T-helper 1 cell treated with Interleukin-12 subunit alpha and Interleukin-12 subunit beta and Interleukin-4 antibody, amounts not matched to agents 30 μg/mL and 1 μg/mL, for 36 hours (primary cell): Measurements from ENCODE around the gene DGKK.

Source experiments
- H3K27ac Mint-ChIP-seq: one replicate; pipeline ENCODE4 v1.8.0; 2021; ENCODE audit warnings: mild to moderate bottlenecking, mixed read lengths
- H3K27me3 Mint-ChIP-seq: one replicate; pipeline ENCODE4 v1.8.0; 2021; ENCODE audit warnings: low read depth, mixed read lengths
- H3K36me3 Mint-ChIP-seq: one replicate; pipeline ENCODE4 v1.8.0; 2021; ENCODE audit warnings: low read depth, mixed read lengths
- H3K4me1 Mint-ChIP-seq: one replicate; pipeline ENCODE4 v1.8.0; 2021; ENCODE audit warnings: low read depth, mixed read lengths
- H3K4me3 Mint-ChIP-seq: one replicate; pipeline ENCODE4 v1.8.0; 2021; ENCODE audit warnings: mild to moderate bottlenecking, moderate library complexity, mixed read lengths
- H3K9me3 Mint-ChIP-seq: one replicate; pipeline ENCODE4 v1.8.0; 2021; ENCODE audit warnings: mixed read lengths

DGKK gene

DNA sequence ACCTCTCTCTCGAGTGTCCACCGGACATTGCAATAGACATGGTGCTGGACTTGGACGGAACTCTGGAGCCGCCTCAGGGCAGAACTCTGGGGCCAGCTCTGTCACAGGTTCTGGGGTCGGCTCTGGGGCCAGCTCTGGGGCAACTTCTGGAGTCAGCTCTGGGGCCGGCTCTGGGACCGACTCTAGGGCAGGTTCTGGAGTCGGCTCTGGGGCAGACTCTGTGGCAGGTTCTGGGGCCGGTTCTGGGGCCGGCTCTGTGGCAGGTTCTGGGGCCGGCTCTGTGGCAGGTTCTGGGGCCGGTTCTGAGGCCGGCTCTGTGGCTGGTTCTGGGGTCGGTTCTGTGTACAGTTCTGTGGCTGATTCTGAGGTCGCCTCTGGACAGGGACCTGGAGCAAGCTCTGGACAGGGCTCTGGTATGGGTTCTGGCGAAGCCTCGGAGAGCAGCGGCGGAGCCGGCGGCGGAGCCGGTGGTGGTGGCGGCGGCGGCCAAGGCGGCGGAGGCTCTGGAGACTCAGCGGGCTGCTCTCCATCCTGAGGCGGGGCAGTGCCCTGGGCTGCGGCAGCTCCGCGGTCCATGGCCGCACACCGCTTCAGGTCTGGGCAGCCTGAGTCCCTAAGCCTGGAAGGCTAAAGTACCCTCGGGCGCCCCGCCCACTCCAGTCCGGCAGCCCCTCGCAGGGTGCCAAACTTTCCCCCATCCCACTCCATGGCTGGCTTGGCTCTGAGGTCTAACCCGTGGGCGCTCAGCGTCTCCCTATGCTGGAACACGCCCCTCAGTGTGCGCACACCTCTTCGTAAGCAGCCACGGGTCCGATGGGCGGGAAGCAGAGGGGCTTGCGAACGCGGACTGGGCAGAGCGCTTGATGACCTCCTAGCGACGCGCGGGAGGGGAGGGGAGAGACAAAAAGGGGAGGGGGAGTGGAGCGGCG, at the start of gene DGKK:
Gene DGKK (minus strand): TSS at position 723 of the 929 bp plus-strand sequence. CDS start 147 bp downstream, at position 576.
- no peaks in the 10 kb centered on the region for H3K36me3 Mint-ChIP-seq
- no peak within 1 kb of the TSS for H3K4me3 Mint-ChIP-seq
- peaks cover 51% of the 10 kb centered on the region for H3K27me3 Mint-ChIP-seq
- H3K4me1 Mint-ChIP-seq, result no peaks in the 10 kb centered on the region
- no peak within 1 kb of the TSS for H3K27ac Mint-ChIP-seq
- no peaks in the 10 kb centered on the region for H3K9me3 Mint-ChIP-seq

DNA sequence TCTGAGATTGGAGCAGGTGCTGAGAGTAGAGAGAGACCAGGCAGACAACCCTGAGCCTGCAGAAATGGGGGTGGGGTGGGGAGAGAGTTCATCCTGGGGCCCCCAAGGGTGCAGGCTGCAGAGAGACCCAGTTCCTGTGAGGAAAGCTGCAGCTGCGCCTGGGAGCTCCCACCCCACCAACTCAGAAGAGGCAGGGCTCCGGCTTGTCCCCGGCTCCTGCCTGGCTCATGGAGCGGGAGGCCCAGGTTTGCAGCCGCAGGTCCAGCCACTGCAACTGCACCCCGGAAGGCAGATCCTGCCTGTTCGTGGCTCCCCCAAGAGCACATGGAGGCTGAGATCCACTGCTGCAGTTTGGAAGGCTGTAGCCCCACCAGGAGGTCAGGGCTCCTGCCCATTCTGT, 44.2 kb upstream of the DGKK start:
- H3K4me3 Mint-ChIP-seq, result no peak overlapping the region
- H3K36me3 Mint-ChIP-seq, result no peaks in the 10 kb centered on the region
- H3K4me1 Mint-ChIP-seq, result no peaks in the 10 kb centered on the region
- H3K27ac Mint-ChIP-seq, result no peak overlapping the region
- H3K9me3 Mint-ChIP-seq, result peaks cover 4% of the 10 kb centered on the region
- H3K27me3 Mint-ChIP-seq, result no peaks in the 10 kb centered on the region

- Mint-ChIP-seq H3K4me3 (no peak overlapping the region), H3K9me3 (no peaks in the 10 kb centered on the region), H3K27me3 (peaks cover 6% of the 10 kb centered on the region), H3K4me1 (no peaks in the 10 kb centered on the region), H3K27ac (no peak overlapping the region), H3K36me3 (no peaks in the 10 kb centered on the region)
Measured at GRCh38 chrX:50497114-50497513, 26.5 kb upstream of the DGKK start.

DNA sequence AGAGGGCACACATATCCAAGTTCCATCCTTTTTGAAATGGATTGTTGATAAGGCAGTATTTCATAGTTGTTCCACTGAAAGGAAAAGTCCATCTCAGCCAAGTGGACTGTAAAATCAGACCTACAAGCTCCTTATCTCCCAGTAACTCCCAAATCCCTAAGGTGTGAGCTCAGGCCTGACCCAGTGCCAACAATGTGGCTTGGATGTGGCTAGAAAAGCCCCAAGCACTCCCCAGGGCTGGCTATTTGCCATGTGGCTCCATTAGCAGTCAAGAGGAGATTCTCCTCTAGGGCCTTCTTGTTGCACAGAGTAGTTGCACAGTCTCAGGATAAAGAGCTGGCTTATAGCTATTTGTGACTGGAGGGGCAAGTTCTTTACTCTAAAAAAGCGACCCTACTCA, 25.0 kb upstream of the DGKK start:
- Mint-ChIP-seq H3K27me3 (peaks cover 6% of the 10 kb centered on the region), H3K9me3 (no peaks in the 10 kb centered on the region), H3K4me3 (no peak overlapping the region), H3K36me3 (no peaks in the 10 kb centered on the region), H3K4me1 (no peaks in the 10 kb centered on the region), H3K27ac (no peak overlapping the region)

- no peaks in the 10 kb centered on the region for H3K4me1 Mint-ChIP-seq
- H3K27ac Mint-ChIP-seq, result no peak overlapping the region
- peaks cover 3% of the 10 kb centered on the region for H3K27me3 Mint-ChIP-seq
- H3K9me3 Mint-ChIP-seq, result no peaks in the 10 kb centered on the region
- no peak overlapping the region for H3K4me3 Mint-ChIP-seq
- no peaks in the 10 kb centered on the region for H3K36me3 Mint-ChIP-seq
Measured at GRCh38 chrX:50492720-50493119, 22.1 kb upstream of the DGKK start.

DNA sequence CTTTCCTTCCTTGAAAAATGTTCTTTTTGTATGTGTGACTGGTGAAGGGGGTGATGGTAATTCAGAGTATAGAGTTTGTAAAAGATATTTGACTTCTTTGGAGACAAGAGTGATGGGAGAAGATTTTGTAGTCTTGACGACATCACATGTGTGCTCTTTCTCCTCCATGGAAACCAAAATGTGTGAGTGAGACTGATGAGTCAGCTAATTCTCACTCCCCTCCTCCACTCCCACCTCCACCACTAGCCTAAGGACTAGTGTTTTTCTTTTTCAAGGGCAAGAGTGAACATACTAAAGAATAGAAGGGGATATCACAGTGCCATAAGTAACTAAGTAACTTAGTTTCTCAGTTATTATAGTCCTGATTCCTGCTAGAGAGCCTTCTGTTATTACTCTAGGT, 14.0 kb upstream of the DGKK start:
- no peaks in the 10 kb centered on the region for H3K27me3 Mint-ChIP-seq
- H3K4me1 Mint-ChIP-seq, result no peaks in the 10 kb centered on the region
- H3K36me3 Mint-ChIP-seq, result no peaks in the 10 kb centered on the region
- no peaks in the 10 kb centered on the region for H3K9me3 Mint-ChIP-seq
- no peak overlapping the region for H3K27ac Mint-ChIP-seq
- no peak overlapping the region for H3K4me3 Mint-ChIP-seq

DNA sequence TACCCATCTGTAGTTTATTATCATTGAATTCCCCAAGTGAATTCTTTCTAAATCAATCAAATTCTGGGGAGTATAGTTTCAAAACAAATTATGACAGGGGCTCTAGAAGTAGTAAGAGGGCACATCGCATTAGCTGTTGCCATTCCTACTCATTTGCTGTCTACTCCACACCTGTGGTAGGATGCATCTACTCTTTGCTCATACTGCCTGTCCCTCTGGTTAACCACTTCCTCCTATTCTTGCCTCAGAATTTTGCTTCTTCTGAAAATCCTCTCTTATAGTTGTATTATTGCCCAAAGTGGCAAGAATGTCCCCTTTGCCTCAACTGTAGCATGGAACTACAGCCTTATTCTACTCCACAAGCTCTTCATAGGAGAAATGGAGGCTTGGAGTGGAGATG, 12.7 kb upstream of the DGKK start:
- Mint-ChIP-seq H3K4me1 (no peaks in the 10 kb centered on the region), H3K4me3 (no peak overlapping the region), H3K9me3 (no peaks in the 10 kb centered on the region), H3K36me3 (no peaks in the 10 kb centered on the region), H3K27me3 (no peaks in the 10 kb centered on the region), H3K27ac (no peak overlapping the region)

- Mint-ChIP-seq H3K36me3 (no peaks in the 10 kb centered on the region), H3K27ac (no peak overlapping the region), H3K9me3 (no peaks in the 10 kb centered on the region), H3K27me3 (peaks cover 25% of the 10 kb centered on the region), H3K4me3 (no peak overlapping the region), H3K4me1 (no peaks in the 10 kb centered on the region)
Measured at GRCh38 chrX:50475208-50475607, 4.6 kb upstream of the DGKK start.

GRCh38 chrX:50471390-50471789, 765 bp upstream of the DGKK start:
- Mint-ChIP-seq H3K4me1 (no peaks in the 10 kb centered on the region), H3K4me3 (no peak overlapping the region), H3K27ac (no peak overlapping the region), H3K9me3 (no peaks in the 10 kb centered on the region), H3K27me3 (peaks cover 50% of the 10 kb centered on the region), H3K36me3 (no peaks in the 10 kb centered on the region)

GRCh38 chrX:50469206-50469605, 1.4 kb downstream of the DGKK start:
- no peaks in the 10 kb centered on the region for H3K9me3 Mint-ChIP-seq
- H3K4me3 Mint-ChIP-seq, result no peak overlapping the region
- H3K27me3 Mint-ChIP-seq, result peaks cover 47% of the 10 kb centered on the region
- H3K36me3 Mint-ChIP-seq, result no peaks in the 10 kb centered on the region
- no peak overlapping the region for H3K27ac Mint-ChIP-seq
- no peaks in the 10 kb centered on the region for H3K4me1 Mint-ChIP-seq

- Mint-ChIP-seq H3K4me1 (no peaks in the 10 kb centered on the region), H3K36me3 (no peaks in the 10 kb centered on the region), H3K9me3 (no peaks in the 10 kb centered on the region), H3K27me3 (peaks cover 10% of the 10 kb centered on the region), H3K4me3 (no peak overlapping the region), H3K27ac (no peak overlapping the region)
Measured at GRCh38 chrX:50459615-50460014, 11.0 kb downstream of the DGKK start.

DNA sequence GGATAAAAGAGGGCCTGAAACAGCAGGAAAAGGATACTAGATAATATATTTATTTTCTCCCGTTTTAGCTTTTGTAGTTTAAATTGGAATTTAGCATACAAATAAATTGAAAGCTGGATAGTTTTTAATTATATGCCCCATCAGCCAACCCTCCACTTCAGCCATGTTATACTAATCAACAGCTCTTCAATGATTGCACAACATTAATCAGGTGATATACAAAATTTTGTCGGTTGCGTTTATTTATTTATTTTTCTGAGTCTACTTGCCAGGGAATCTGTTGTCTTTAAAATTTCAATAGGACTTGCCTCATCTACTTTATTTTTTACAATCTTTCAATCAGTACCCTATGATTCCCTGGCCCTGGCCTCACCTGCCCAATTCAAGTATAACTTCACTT, 12.1 kb downstream of the DGKK start:
- Mint-ChIP-seq H3K9me3 (no peaks in the 10 kb centered on the region), H3K27me3 (peaks cover 10% of the 10 kb centered on the region), H3K4me1 (no peaks in the 10 kb centered on the region), H3K27ac (no peak overlapping the region), H3K36me3 (no peaks in the 10 kb centered on the region), H3K4me3 (no peak overlapping the region)

GRCh38 chrX:50456712-50457484, 13.7 kb downstream of the DGKK start:
- H3K4me3 Mint-ChIP-seq, result no peak overlapping the region
- H3K4me1 Mint-ChIP-seq, result no peaks in the 10 kb centered on the region
- H3K36me3 Mint-ChIP-seq, result no peaks in the 10 kb centered on the region
- H3K9me3 Mint-ChIP-seq, result no peaks in the 10 kb centered on the region
- H3K27ac Mint-ChIP-seq, result no peak overlapping the region
- H3K27me3 Mint-ChIP-seq, result peaks cover 10% of the 10 kb centered on the region

- H3K36me3 Mint-ChIP-seq, result no peaks in the 10 kb centered on the region
- no peak overlapping the region for H3K27ac Mint-ChIP-seq
- H3K4me1 Mint-ChIP-seq, result no peaks in the 10 kb centered on the region
- H3K9me3 Mint-ChIP-seq, result no peaks in the 10 kb centered on the region
- peaks cover 3% of the 10 kb centered on the region for H3K27me3 Mint-ChIP-seq
- no peak overlapping the region for H3K4me3 Mint-ChIP-seq
Measured at GRCh38 chrX:50452782-50453181, 17.8 kb downstream of the DGKK start.

- no peaks in the 10 kb centered on the region for H3K27me3 Mint-ChIP-seq
- H3K4me3 Mint-ChIP-seq, result no peak overlapping the region
Measured at GRCh38 chrX:50450324-50450723, 20.3 kb downstream of the DGKK start.

More at GRCh38 chrX:50450324-50450723, 20.3 kb downstream of the DGKK start:
- H3K4me1 Mint-ChIP-seq, result no peaks in the 10 kb centered on the region
- H3K27ac Mint-ChIP-seq, result no peak overlapping the region
- H3K36me3 Mint-ChIP-seq, result no peaks in the 10 kb centered on the region
- no peaks in the 10 kb centered on the region for H3K9me3 Mint-ChIP-seq
